Gastrocnemius medialis (tissue), 4 donors: ENCODE data around the gene ZFP92. TPM values are rescaled to one million over a fixed set of nuclear protein-coding genes. Genes with fewer than 3 reads are reported as not detected.

ENCODE experiments used
- ATAC-seq, 2 donors: fragments of 150-250 bp; one replicate each; pipeline ENCODE4 v1.9.1; 2016
- DNase-seq, 2 donors: peaks; one replicate each; pipeline ENCODE4 v3.0.0-alpha.2; 2019
- H3K27ac ChIP-seq, 4 donors: fragments of 200-600 bp; sonication (generic); 1 replicate in 1 of 4; 2 replicates in 3 of 4; pipeline ENCODE4 v1.5.1; 2016 to 2018; ENCODE audit warnings: mild to moderate bottlenecking in 2 of 4, moderate library complexity in 1 of 4
- H3K27me3 ChIP-seq, 3 donors: fragments of 200-600 bp; sonication (generic) in 2 of 3; 1 replicate in 1 of 3; 2 replicates in 2 of 3; pipeline versions ENCODE4 v1.5.1 to v1.6.0; 2016 to 2019; ENCODE audit warnings: mild to moderate bottlenecking in 1 of 3, moderate library complexity in 1 of 3
- H3K36me3 ChIP-seq, 2 donors: fragments of 200-600 bp; sonication (generic) in 1 of 2; one replicate each; pipeline ENCODE4 v1.5.1; 2017 to 2018
- H3K4me1 ChIP-seq, 2 donors: fragments of 200-600 bp; sonication (generic) in 1 of 2; one replicate each; pipeline ENCODE4 v1.5.1; 2016 to 2017; ENCODE audit warnings: mild to moderate bottlenecking in 2 of 2
- H3K4me3 ChIP-seq, 4 donors: fragments of 200-600 bp; sonication (generic) in 3 of 4; 1 replicate in 1 of 4; 2 replicates in 3 of 4; pipeline ENCODE4 v1.5.1; 2016 to 2019; ENCODE audit warnings: mild to moderate bottlenecking in 2 of 4
- H3K9me3 ChIP-seq, 3 donors: fragments of 200-600 bp; sonication (generic) in 2 of 3; 1 replicate in 1 of 3; 2 replicates in 2 of 3; pipeline ENCODE4 v1.5.1; 2016 to 2019
- CTCF ChIP-seq, 5 experiments: fragments of 450-650 bp in 3 of 5; fragments of 200-600 bp in 2 of 5; sonication (generic) in 2 of 5; IDR thresholded peaks in 4 of 5; conservative IDR thresholded peaks in 1 of 5; 1 replicate in 4 of 5; 2 replicates in 1 of 5; pipeline ENCODE4 v1.5.1; 2016 to 2019; ENCODE audit warnings: antibody characterized with exemption in 5 of 5, mild to moderate bottlenecking in 3 of 5, moderate library complexity in 3 of 5
- POLR2A ChIP-seq, 2 donors: fragments of 450-650 bp; IDR thresholded peaks; one replicate each; pipeline ENCODE4 v1.6.1; 2017; ENCODE audit warnings: antibody characterized with exemption in 2 of 2, mild to moderate bottlenecking in 2 of 2, moderate library complexity in 2 of 2
- in situ Hi-C, 4 donors: fragments of 200-750 bp; cut with MboI; loops; one replicate each; pipeline versions ENCODE4 v1.15.0 to v1.8.0; 2017; ENCODE audit warnings: low sequenced_read_pairs in 4 of 4
- intact Hi-C: fragments of 100-400 bp; cut with DNase I; formaldehyde crosslinking; loops from one replicate; pipeline ENCODE4 v1.15.1; 2023; ENCODE audit warnings: low total_unique reads
- total RNA-seq, 4 donors: library from RNA; depleted of rRNA; stranded (reverse); fragments of >200 nt; gene quantifications; one replicate each; pipeline versions ENCODE4 v1.1.0 to v1.2.3, GENCODE V29; 2016

ZFP92 gene
- total RNA-seq, 4 donors from 2014 or later = 0.05 to 0.55 (median 0.37) TPM

- DNase-seq = no peak
- Histone ChIP-seq H3K4me1 (peaks cover 5 to 7% of the 10 kb centered on the region in 2 donors), H3K9me3 (no peaks in the 10 kb centered on the region), H3K4me3 (no peak overlapping the region), H3K36me3 (peaks cover 0 to 7% of the 10 kb centered on the region in 2 donors), H3K27me3 (no peaks in the 10 kb centered on the region), H3K27ac (no peak overlapping the region)
- no peak for ATAC-seq
- TF ChIP-seq CTCF (IDR thresholded peaks at IDR 0.05 in 4 of 5, conservative IDR thresholded peaks at IDR 0.05 in 1 of 5) (no peak), POLR2A (IDR thresholded peaks at IDR 0.05) (no peak)
- in situ Hi-C loops (loop anchor here in 1 of 4 donors (25.0 kb wide), 1 partner anchor 521 kb away; no protein-coding TSS in a partner anchor), intact Hi-C loops (no loop called here)
Measured at GRCh38 chrX:153458476-153458875, 47.2 kb downstream of the ZFP92 start.

- intact Hi-C loops = no loop called here
- Histone ChIP-seq H3K27me3 (no peaks in the 10 kb centered on the region), H3K36me3 (no peaks in the 10 kb centered on the region), H3K27ac (no peak overlapping the region), H3K4me3 (no peak overlapping the region), H3K4me1 (peaks cover 5 to 7% of the 10 kb centered on the region in 2 donors), H3K9me3 (no peaks in the 10 kb centered on the region)
- no peak for ATAC-seq
- DNase-seq = no peak
- in situ Hi-C loops = loop anchor here in 1 of 4 donors (25.0 kb wide), 1 partner anchor 523 kb away; no protein-coding TSS in a partner anchor
- TF ChIP-seq POLR2A (IDR thresholded peaks at IDR 0.05) (no peak), CTCF (IDR thresholded peaks at IDR 0.05 in 4 of 5, conservative IDR thresholded peaks at IDR 0.05 in 1 of 5) (no peak)
Measured at GRCh38 chrX:153459986-153460385, 48.7 kb downstream of the ZFP92 start.

- H3K9me3 ChIP-seq = no peaks in the 10 kb centered on the region
- ATAC-seq (no peak), DNase-seq (no peak)
- no peaks in the 10 kb centered on the region for H3K27me3 ChIP-seq
- H3K4me1 ChIP-seq = peaks cover 5 to 7% of the 10 kb centered on the region in 2 donors
- no peak overlapping the region for H3K4me3 ChIP-seq
- TF ChIP-seq CTCF (IDR thresholded peaks at IDR 0.05 in 4 of 5, conservative IDR thresholded peaks at IDR 0.05 in 1 of 5) (peak in 3 of 5 experiments; percentile 21 to 54 (median 36)), POLR2A (IDR thresholded peaks at IDR 0.05) (no peak)
- no peak overlapping the region for H3K27ac ChIP-seq
- H3K36me3 ChIP-seq = no peaks in the 10 kb centered on the region
- in situ Hi-C loops = loop anchor here in 1 of 4 donors (25.0 kb wide), 1 partner anchor 524 kb away; no protein-coding TSS in a partner anchor
- intact Hi-C loops = no loop called here
Measured at GRCh38 chrX:153460826-153461225, 49.6 kb downstream of the ZFP92 start.

Other genes starting within 250 kb of the ZFP92 start
- not detected for gene MAGEA1, start 232.2 kb upstream of the ZFP92 start, total RNA-seq
- not detected for gene PNMA6F, start 89.7 kb upstream of the ZFP92 start, total RNA-seq
- gene ZNF275, start 77.3 kb upstream of the ZFP92 start, total RNA-seq = 1 to 10 TPM; 4.6 to 7.6 (median 5.0) TPM
- gene PNMA6E, start 10.1 kb upstream of the ZFP92 start, total RNA-seq = not detected
- under 1 TPM in 1 of 4 donors, not detected in 3; 0.18 TPM for gene TREX2, start 34.6 kb downstream of the ZFP92 start, total RNA-seq
- gene HAUS7, start 59.1 kb downstream of the ZFP92 start, total RNA-seq = 10 to 100 TPM; 10.6 to 19.8 (median 13.2) TPM
- 10 to 100 TPM in 2 of 4 donors, 1 to 10 TPM in 2; 1.1 to 50.7 (median 9.8) TPM for gene BGN, start 83.5 kb downstream of the ZFP92 start, total RNA-seq
- not detected for gene ATP2B3, start 106.2 kb downstream of the ZFP92 start, total RNA-seq
- 10 to 100 TPM; 48.4 to 61.5 (median 52.8) TPM for gene CCNQ, start 187.7 kb downstream of the ZFP92 start, total RNA-seq
- gene DUSP9, start 235.7 kb downstream of the ZFP92 start, total RNA-seq = not detected